Panc1 (cell line): ENCODE measurements around the gene TCF20. TPM values are rescaled to one million over a fixed set of nuclear protein-coding genes. Genes with fewer than 3 reads are reported as not detected.

Experiments used
- ATAC-seq: fragments of 200-7000 bp; cut with Tn5 transposase; 2 replicates; pipeline ENCODE4 v1.9.1; 2020; ENCODE audit warnings: mild to moderate bottlenecking, moderate library complexity
- BruUV-seq: library from RNA; stranded (reverse); fragments of 400-500 nt; replicated peaks from 2 replicates; lab custom pipeline; 2021; lab: Mats Ljungman, UMichigan
- CTCF ChIA-PET: fragments of 300-600 bp; sonication (Branson Sonifier 250); formaldehyde crosslinking; loops from one replicate; lab custom pipeline; 2022; ENCODE audit warnings: antibody characterized with exemption; lab: Charles Lee
- POLR2A ChIA-PET: fragments of 300-600 bp; sonication (Branson Sonifier 250); formaldehyde crosslinking; loops from one replicate; lab custom pipeline; 2022; ENCODE audit warnings: antibody characterized with exemption; lab: Charles Lee
- DNase-seq: peaks from one replicate; pipeline ENCODE4 v3.0.0-alpha.2; 2010; ENCODE audit warnings: low read depth, low spot score
- H3K27ac ChIP-seq: 2 replicates; pipeline ENCODE4 v1.5.1; 2011; ENCODE audit warnings: mild to moderate bottlenecking, low read length, inconsistent platforms
- H3K27me3 ChIP-seq: fragments of 200-500 bp; sonication (Bioruptor generic); 2 replicates; pipeline ENCODE4 v1.6.0; 2014; ENCODE audit warnings: low read length, inconsistent platforms; ENCODE audit not compliant: control insufficient read depth, insufficient read depth
- H3K36me3 ChIP-seq: fragments of 200-500 bp; sonication (Bioruptor generic); 2 replicates; pipeline ENCODE4 v1.5.1; 2014; ENCODE audit warnings: inconsistent platforms, mild to moderate bottlenecking, low read length, moderate library complexity; ENCODE audit not compliant: control insufficient read depth, insufficient read depth
- H3K4me1 ChIP-seq: 2 replicates; pipeline ENCODE4 v1.5.1; 2011; ENCODE audit warnings: inconsistent platforms, mild to moderate bottlenecking, low read length, moderate library complexity; ENCODE audit not compliant: control insufficient read depth, insufficient read depth
- H3K4me3 ChIP-seq, 2 experiments: 2 replicates each; pipeline ENCODE4 v1.5.1; 2011 to 2012; ENCODE audit warnings: low read depth in 2 of 2, low read length in 2 of 2, mild to moderate bottlenecking in 2 of 2, inconsistent platforms in 1 of 2, moderate library complexity in 1 of 2
- H3K9me3 ChIP-seq: fragments of 200-500 bp; sonication (Bioruptor generic); 2 replicates; pipeline ENCODE4 v1.5.1; 2014; ENCODE audit warnings: low read depth, mild to moderate bottlenecking, inconsistent platforms, low read length, moderate library complexity; ENCODE audit not compliant: control insufficient read depth, insufficient read depth
- POLR2AphosphoS5 ChIP-seq: IDR thresholded peaks from 2 replicates; pipeline ENCODE4 v1.6.1; 2012; ENCODE audit warnings: mild to moderate bottlenecking, low read depth, low read length, moderate library complexity
- SIN3A ChIP-seq: IDR thresholded peaks from 2 replicates; pipeline ENCODE4 v1.6.1; 2012; ENCODE audit warnings: low read depth, mild to moderate bottlenecking, low read length, moderate library complexity, borderline replicate concordance; ENCODE audit not compliant: insufficient read depth
- TCF7L2 ChIP-seq: IDR thresholded peaks from 2 replicates; pipeline ENCODE4 v1.6.1; 2011; ENCODE audit warnings: mild to moderate bottlenecking, low read depth, low read length, inconsistent platforms
- in situ Hi-C: cut with HindIII; loops from 2 replicates; pipeline ENCODE4 v1.10.0; 2016; ENCODE audit warnings: low sequenced_read_pairs, low pct_unique_long_range_greater_than_20kb
- intact Hi-C: fragments of 100-400 bp; cut with micrococcal nuclease; formaldehyde crosslinking; loops from one replicate; pipeline ENCODE4 v1.10.0; 2022; ENCODE audit not compliant: unreplicated experiment
- total RNA-seq: library from RNA; stranded (reverse); gene quantifications from one replicate; pipeline ENCODE4 v1.2.1, GENCODE V29; 2021; ENCODE audit not compliant: unreplicated experiment
- TF ChIP-seq, protein P1 (sequence below), 2 experiments: IDR thresholded peaks; 2 replicates each; pipeline ENCODE4 v1.6.1; 2011 to 2012; ENCODE audit warnings: low read depth in 2 of 2, control low read depth in 1 of 2, low read length in 1 of 2, mild to moderate bottlenecking in 1 of 2, moderate library complexity in 1 of 2; ENCODE audit not compliant: insufficient read depth in 1 of 2
- TF ChIP-seq, protein P2 (sequence below): fragments of 450-650 bp; IDR thresholded peaks from 2 replicates; pipeline ENCODE4 v1.5.1; 2017; ENCODE audit warnings: mild to moderate bottlenecking

TCF20 gene
- total RNA-seq, 1 experiment from 2014 or later, result 79.8 TPM

GRCh38 chr22:42262964-42263363 is 7.5 kb downstream of the TCF20 start:
- Histone ChIP-seq H3K36me3 (no peaks in the 10 kb centered on the region; the same call in 1 of the 2 replicates), H3K4me1 (peaks cover 10% of the 10 kb centered on the region; the same call in 1 of the 2 replicates), H3K27me3 (no peaks in the 10 kb centered on the region), H3K27ac (no peak overlapping the region), H3K4me3 (no peak overlapping the region), H3K9me3 (no peaks in the 10 kb centered on the region)
- intact Hi-C loops, result loop anchor here (10.0 kb wide), 1 partner anchor 88 kb away; no protein-coding TSS in a partner anchor
- POLR2A ChIA-PET, result no interaction called here
- DNase-seq (no peak), ATAC-seq (no peak)
- BruUV-seq, result no TSS peak
- TF ChIP-seq, protein P1, sequence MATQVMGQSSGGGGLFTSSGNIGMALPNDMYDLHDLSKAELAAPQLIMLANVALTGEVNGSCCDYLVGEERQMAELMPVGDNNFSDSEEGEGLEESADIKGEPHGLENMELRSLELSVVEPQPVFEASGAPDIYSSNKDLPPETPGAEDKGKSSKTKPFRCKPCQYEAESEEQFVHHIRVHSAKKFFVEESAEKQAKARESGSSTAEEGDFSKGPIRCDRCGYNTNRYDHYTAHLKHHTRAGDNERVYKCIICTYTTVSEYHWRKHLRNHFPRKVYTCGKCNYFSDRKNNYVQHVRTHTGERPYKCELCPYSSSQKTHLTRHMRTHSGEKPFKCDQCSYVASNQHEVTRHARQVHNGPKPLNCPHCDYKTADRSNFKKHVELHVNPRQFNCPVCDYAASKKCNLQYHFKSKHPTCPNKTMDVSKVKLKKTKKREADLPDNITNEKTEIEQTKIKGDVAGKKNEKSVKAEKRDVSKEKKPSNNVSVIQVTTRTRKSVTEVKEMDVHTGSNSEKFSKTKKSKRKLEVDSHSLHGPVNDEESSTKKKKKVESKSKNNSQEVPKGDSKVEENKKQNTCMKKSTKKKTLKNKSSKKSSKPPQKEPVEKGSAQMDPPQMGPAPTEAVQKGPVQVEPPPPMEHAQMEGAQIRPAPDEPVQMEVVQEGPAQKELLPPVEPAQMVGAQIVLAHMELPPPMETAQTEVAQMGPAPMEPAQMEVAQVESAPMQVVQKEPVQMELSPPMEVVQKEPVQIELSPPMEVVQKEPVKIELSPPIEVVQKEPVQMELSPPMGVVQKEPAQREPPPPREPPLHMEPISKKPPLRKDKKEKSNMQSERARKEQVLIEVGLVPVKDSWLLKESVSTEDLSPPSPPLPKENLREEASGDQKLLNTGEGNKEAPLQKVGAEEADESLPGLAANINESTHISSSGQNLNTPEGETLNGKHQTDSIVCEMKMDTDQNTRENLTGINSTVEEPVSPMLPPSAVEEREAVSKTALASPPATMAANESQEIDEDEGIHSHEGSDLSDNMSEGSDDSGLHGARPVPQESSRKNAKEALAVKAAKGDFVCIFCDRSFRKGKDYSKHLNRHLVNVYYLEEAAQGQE (IDR thresholded peaks at IDR 0.05; ENCODE audit: insufficient read depth in 1 of 2, low read depth in 2 of 2, low read length in 1 of 2), result no peak
- TF ChIP-seq TCF7L2 (no peak), POLR2AphosphoS5 (no peak), SIN3A (no peak)
- TF ChIP-seq, protein P2, sequence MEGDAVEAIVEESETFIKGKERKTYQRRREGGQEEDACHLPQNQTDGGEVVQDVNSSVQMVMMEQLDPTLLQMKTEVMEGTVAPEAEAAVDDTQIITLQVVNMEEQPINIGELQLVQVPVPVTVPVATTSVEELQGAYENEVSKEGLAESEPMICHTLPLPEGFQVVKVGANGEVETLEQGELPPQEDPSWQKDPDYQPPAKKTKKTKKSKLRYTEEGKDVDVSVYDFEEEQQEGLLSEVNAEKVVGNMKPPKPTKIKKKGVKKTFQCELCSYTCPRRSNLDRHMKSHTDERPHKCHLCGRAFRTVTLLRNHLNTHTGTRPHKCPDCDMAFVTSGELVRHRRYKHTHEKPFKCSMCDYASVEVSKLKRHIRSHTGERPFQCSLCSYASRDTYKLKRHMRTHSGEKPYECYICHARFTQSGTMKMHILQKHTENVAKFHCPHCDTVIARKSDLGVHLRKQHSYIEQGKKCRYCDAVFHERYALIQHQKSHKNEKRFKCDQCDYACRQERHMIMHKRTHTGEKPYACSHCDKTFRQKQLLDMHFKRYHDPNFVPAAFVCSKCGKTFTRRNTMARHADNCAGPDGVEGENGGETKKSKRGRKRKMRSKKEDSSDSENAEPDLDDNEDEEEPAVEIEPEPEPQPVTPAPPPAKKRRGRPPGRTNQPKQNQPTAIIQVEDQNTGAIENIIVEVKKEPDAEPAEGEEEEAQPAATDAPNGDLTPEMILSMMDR, result no peak
- CTCF ChIA-PET, result no interaction called here
- in situ Hi-C loops, result no loop called here

- ChIA-PET POLR2A (no interaction called here), CTCF (no interaction called here)
- Histone ChIP-seq H3K27me3 (no peaks in the 10 kb centered on the region), H3K36me3 (no peaks in the 10 kb centered on the region; the same call in 1 of the 2 replicates), H3K9me3 (no peaks in the 10 kb centered on the region), H3K27ac (no peak overlapping the region), H3K4me1 (peaks cover 10% of the 10 kb centered on the region; the same call in 1 of the 2 replicates), H3K4me3 (no peak overlapping the region)
- ATAC-seq (no peak), DNase-seq (no peak)
- intact Hi-C loops (loop anchor here (10.0 kb wide), 1 partner anchor 86 kb away; no protein-coding TSS in a partner anchor), in situ Hi-C loops (no loop called here)
- no TSS peak for BruUV-seq
- TF ChIP-seq POLR2AphosphoS5 (no peak), SIN3A (no peak), TCF7L2 (no peak)
- TF ChIP-seq, protein P1 (IDR thresholded peaks at IDR 0.05; ENCODE audit: insufficient read depth in 1 of 2, low read depth in 2 of 2, low read length in 1 of 2), result no peak
- TF ChIP-seq, protein P2, result no peak
Measured at GRCh38 chr22:42261296-42261695, 9.2 kb downstream of the TCF20 start.
